Endothelial cell of umbilical vein (primary cell): ENCODE data around the gene ERVW-1.

Experiments used
- CTCF ChIP-seq, 2 donors: IDR thresholded peaks; 1 replicate in 1 of 2; 2 replicates in 1 of 2; pipeline ENCODE4 v1.5.1; 2011; ENCODE audit warnings: low read length in 2 of 2, mild to moderate bottlenecking in 2 of 2, moderate library complexity in 2 of 2, control low read depth in 1 of 2, inconsistent platforms in 1 of 2, low read depth in 1 of 2; ENCODE audit not compliant: insufficient read depth in 1 of 2; ENCODE audit errors: extremely low read depth in 1 of 2
- EZH2 ChIP-seq: IDR thresholded peaks from 2 replicates; pipeline ENCODE4 v1.6.1; 2012; ENCODE audit warnings: borderline replicate concordance, low read depth, mild to moderate bottlenecking, moderate library complexity, low read length, inconsistent platforms; ENCODE audit not compliant: severe bottlenecking

GRCh38 chr7:92498557-92498956 is 20.8 kb upstream of the ERVW-1 start:
- TF ChIP-seq CTCF (IDR thresholded peaks at IDR 0.05; ENCODE audit: extremely low read depth in 1 of 2, insufficient read depth in 1 of 2, low read depth in 1 of 2, low read length in 2 of 2) (no peak), EZH2 (no peak)
